ENCODE results near the gene MAST1.

- TF ChIP-seq CTCF (IDR thresholded peaks at IDR 0.05): no peak
- TF ChIP-seq POLR2A (IDR thresholded peaks at IDR 0.05): no peak
- no peak for TF ChIP-seq POLR2AphosphoS5 (IDR thresholded peaks at IDR 0.05)
Observed at GRCh38 chr19:12837225-12837624, 1.1 kb upstream of the MAST1 start.
